K562 (cell line): ENCODE data around the gene IL33. TPM values are rescaled to one million over a fixed set of nuclear protein-coding genes. Genes with fewer than 3 reads are reported as not detected.

Source experiments
- ATAC-seq: fragments of 200-7000 bp; cut with Tn5 transposase; 3 replicates; pipeline ENCODE4 v1.9.1; 2020; ENCODE audit warnings: moderate library complexity
- BruUV-seq: library from RNA; stranded (reverse); fragments of 400-500 nt; replicated peaks from 2 replicates; lab custom pipeline; 2021; lab: Mats Ljungman, UMichigan
- CTCF ChIA-PET: fragments of 300-600 bp; formaldehyde crosslinking; extraction: SDS; loops from one replicate; lab custom pipeline; 2021; ENCODE audit warnings: low intra/inter-chr PET ratio; lab: Yijun Ruan, JAX
- POLR2A ChIA-PET: fragments of 300-600, 350-650 bp; sonication (Branson Sonifier 250); formaldehyde crosslinking; extraction: SDS; loops from one replicate; lab custom pipeline; 2021; ENCODE audit warnings: antibody characterized with exemption, inconsistent platforms; lab: Yijun Ruan, JAX
- DNase-seq, 4 experiments: peaks; one replicate each; pipeline versions ENCODE4 v3.0.0 to v3.0.0-alpha.2; 2011 to 2018; ENCODE audit warnings: low spot score in 3 of 4, mixed read lengths in 3 of 4; ENCODE audit errors: extremely low read depth in 1 of 4
- FAIRE-seq: peaks from 2 replicates; lab custom pipeline; 2011; peaks lifted over from hg19 to GRCh38; lab: Jason Lieb, UNC
- H2AFZ ChIP-seq: 2 replicates; pipeline ENCODE4 v1.6.0; 2011; ENCODE audit warnings: low read depth, low read length, control low read depth, inconsistent platforms
- H3K27ac ChIP-seq: fragments of 200-600 bp; 3 replicates; pipeline ENCODE4 v1.8.0; 2011; ENCODE audit warnings: low read depth, mild to moderate bottlenecking, control low read depth, inconsistent platforms, low read length, moderate library complexity, mixed read lengths; ENCODE audit errors: extremely low read depth
- H3K27me3 ChIP-seq, 2 experiments: fragments of 300-600 bp in 1 of 2; 2 replicates in 1 of 2; 3 replicates in 1 of 2; pipeline versions ENCODE4 v1.6.0 to v1.8.0; 2011; ENCODE audit warnings: inconsistent platforms in 2 of 2, low read length in 2 of 2, mild to moderate bottlenecking in 1 of 2, mixed read lengths in 1 of 2, moderate library complexity in 1 of 2; ENCODE audit not compliant: control insufficient read depth in 2 of 2, insufficient read depth in 2 of 2
- H3K36me3 ChIP-seq: fragments of 300-600 bp; 3 replicates; pipeline ENCODE4 v1.8.0; 2011; ENCODE audit warnings: mild to moderate bottlenecking, low read length, inconsistent platforms; ENCODE audit not compliant: control insufficient read depth, insufficient read depth
- H3K4me1 ChIP-seq, 2 experiments: fragments of 200-600 bp in 1 of 2; replicated peaks in 1 of 2; 2 replicates in 1 of 2; 3 replicates in 1 of 2; pipeline versions ENCODE4 v1.5.1 to v1.8.0; 2011; ENCODE audit warnings: inconsistent platforms in 2 of 2, low read length in 2 of 2, mild to moderate bottlenecking in 1 of 2, mixed read lengths in 1 of 2, moderate library complexity in 1 of 2; ENCODE audit not compliant: control insufficient read depth in 2 of 2, insufficient read depth in 2 of 2
- H3K4me2 ChIP-seq: 2 replicates; pipeline ENCODE4 v1.6.1; 2011; ENCODE audit warnings: low read length, control low read depth, inconsistent platforms, mixed read lengths; ENCODE audit not compliant: insufficient read depth
- H3K4me3 ChIP-seq: fragments of 200-600 bp; sonication (generic), shearing (Covaris generic); 2 replicates; pipeline ENCODE4 v1.5.1; 2016; ENCODE audit warnings: control low read depth, inconsistent platforms
- H3K79me2 ChIP-seq: fragments of 200-600 bp; 3 replicates; pipeline ENCODE4 v1.8.0; 2011; ENCODE audit warnings: low read length, inconsistent platforms; ENCODE audit not compliant: control insufficient read depth, insufficient read depth
- H3K9ac ChIP-seq, 2 experiments: 2 replicates each; pipeline versions ENCODE4 v1.6.0 to v1.6.1; 2011; ENCODE audit warnings: low read depth in 2 of 2, low read length in 2 of 2, control low read depth in 1 of 2, inconsistent platforms in 1 of 2, mild to moderate bottlenecking in 1 of 2, mixed read lengths in 1 of 2; ENCODE audit not compliant: insufficient read depth in 1 of 2
- H3K9me1 ChIP-seq: one replicate; pipeline ENCODE4 v1.6.0; 2011; ENCODE audit warnings: inconsistent platforms, mild to moderate bottlenecking, low read length, moderate library complexity; ENCODE audit not compliant: control insufficient read depth, insufficient read depth
- H3K9me3 ChIP-seq: replicated peaks from 2 replicates; pipeline ENCODE4 v1.5.1; 2011; ENCODE audit warnings: low read depth, low read length, inconsistent platforms; ENCODE audit not compliant: control insufficient read depth, insufficient read depth
- H4K20me1 ChIP-seq: replicated peaks from 2 replicates; pipeline ENCODE4 v1.6.1; 2011; ENCODE audit warnings: low read length, inconsistent platforms, mixed read lengths; ENCODE audit not compliant: control insufficient read depth, insufficient read depth
- THRAP3 ChIP-seq: fragments of 450-650 bp; IDR thresholded peaks from 2 replicates; pipeline ENCODE4 v1.6.1; 2016; ENCODE audit warnings: mild to moderate bottlenecking, inconsistent platforms, borderline replicate concordance
- WGBS: fragments of 100-300 bp; shearing (Covaris generic); methylation state at CpG from one replicate; pipeline ENCODE4 v1.1.6; 2016; ENCODE audit warnings: low coverage, mixed read lengths; ENCODE audit not compliant: insufficient coverage; ENCODE audit errors: missing lambda C conversion rate; 5-methylcytosine and 5-hydroxymethylcytosine counted together
- in situ Hi-C: fragments of 300-500 bp; cut with MboI; formaldehyde crosslinking; loops from 4 replicates; pipeline ENCODE4 v1.15.0; 2018; ENCODE audit warnings: inconsistent platforms, mixed read lengths
- intact Hi-C: fragments of 100-400 bp; cut with micrococcal nuclease; formaldehyde crosslinking; loops from 2 replicates; pipeline ENCODE4 v1.14.2; 2022
- polyA plus RNA-seq, 8 experiments: library from polyadenylated mRNA; depleted of rRNA in 4 of 8; stranded (reverse) in 5 of 8; unstranded in 3 of 8; fragments of >200 nt; fragmentation: Nextera tagmentation in 2 of 8; fragmentation: Illumina TruSeq in 1 of 8; extraction: Ambion mirVana in 2 of 8; extraction: Trizol in 1 of 8; gene quantifications; 2 replicates each; pipeline versions ENCODE4 v1.2.1 to v1.2.3, GENCODE V29; 2011 to 2014; ENCODE audit warnings: inconsistent platforms in 1 of 8, missing spikeins in 1 of 8
- total RNA-seq, 7 experiments: library from RNA; depleted of rRNA in 6 of 7; stranded (reverse); fragments of >200 nt in 6 of 7; fragmentation: Illumina TruSeq in 2 of 7; extraction: Trizol in 2 of 7; gene quantifications; 2 replicates each; pipeline versions ENCODE4 v1.2.1 to v1.2.3, GENCODE V29; 2011 to 2021; ENCODE audit warnings: low replicate concordance in 1 of 7
- TF ChIP-seq, protein P1 (sequence below): fragments of 250-450 bp; sonication (Bioruptor Pico); IDR thresholded peaks from 2 replicates; pipeline ENCODE4 v1.9.0; 2021; ENCODE audit warnings: mild to moderate bottlenecking, inconsistent platforms

The IL33 gene
- total and polyA plus RNA-seq, 9 of the 15 experiments (the other 6 are each of a cell fraction or from before 2014, with no cell fraction given): not detected

DNA sequence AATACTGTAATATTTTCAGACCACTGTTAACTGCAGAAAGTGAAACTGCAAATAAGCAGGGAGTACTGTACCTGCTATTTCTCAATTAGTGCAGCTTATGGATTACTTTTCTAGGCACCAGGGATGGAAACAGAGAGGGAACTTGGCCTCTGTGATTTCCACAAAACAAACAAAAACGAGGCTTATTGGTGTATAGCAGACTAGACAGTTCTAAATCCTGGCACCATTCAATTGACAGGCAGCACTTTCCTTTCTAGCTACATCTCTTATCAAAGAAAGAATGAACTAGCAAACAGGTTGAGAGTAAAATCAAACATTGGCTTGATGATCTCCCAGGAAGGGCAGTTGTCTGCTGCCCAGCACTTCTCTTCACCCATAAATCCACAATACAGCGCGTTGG is 16.0 kb upstream of the IL33 start (continued):
- no peak for TF ChIP-seq THRAP3

DNA sequence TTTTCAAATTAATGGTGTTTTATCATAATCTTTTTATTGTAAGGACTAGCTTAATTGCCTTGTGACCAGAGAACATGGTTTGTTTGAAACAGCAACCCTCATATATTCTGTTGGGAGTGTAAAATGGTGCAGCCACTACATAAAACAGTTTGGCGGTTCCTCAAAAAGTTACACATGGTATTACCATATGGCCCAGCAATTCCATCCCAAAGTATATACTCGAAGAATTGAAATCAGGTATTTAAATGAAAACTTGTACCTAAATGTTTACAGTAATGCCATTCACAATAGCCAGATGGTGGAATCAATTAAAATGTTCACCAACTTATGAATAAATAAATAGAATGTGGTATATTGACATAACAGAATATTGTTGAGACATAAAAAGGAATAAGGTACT is 14.8 kb upstream of the IL33 start:
- FAIRE-seq (no peak), ATAC-seq (no peak), DNase-seq (no peak)
- CTCF ChIA-PET: no interaction called here
- BruUV-seq: no TSS peak
- Histone ChIP-seq H4K20me1 (no peaks in the 10 kb centered on the region; the same call in 1 of the 2 replicates), H3K9ac (no peak overlapping the region), H3K79me2 (no peaks in the 10 kb centered on the region), H3K36me3 (no peaks in the 10 kb centered on the region), H3K27me3 (no peaks in the 10 kb centered on the region), H3K4me3 (no peak overlapping the region), H3K4me2 (no peak overlapping the region), H3K4me1 (no peaks in the 10 kb centered on the region), H3K9me3 (no peaks in the 10 kb centered on the region), H3K9me1 (no peaks in the 10 kb centered on the region), H2AFZ (no peak overlapping the region), H3K27ac (no peak overlapping the region)
- 0% methylated on average over 2 of the region's 2 CpGs for WGBS
- POLR2A ChIA-PET: interaction anchor here (0.7 kb wide), 1 partner anchor 18 kb away, joined by 4 read pairs; no protein-coding TSS in a partner anchor
- TF ChIP-seq, protein P1, sequence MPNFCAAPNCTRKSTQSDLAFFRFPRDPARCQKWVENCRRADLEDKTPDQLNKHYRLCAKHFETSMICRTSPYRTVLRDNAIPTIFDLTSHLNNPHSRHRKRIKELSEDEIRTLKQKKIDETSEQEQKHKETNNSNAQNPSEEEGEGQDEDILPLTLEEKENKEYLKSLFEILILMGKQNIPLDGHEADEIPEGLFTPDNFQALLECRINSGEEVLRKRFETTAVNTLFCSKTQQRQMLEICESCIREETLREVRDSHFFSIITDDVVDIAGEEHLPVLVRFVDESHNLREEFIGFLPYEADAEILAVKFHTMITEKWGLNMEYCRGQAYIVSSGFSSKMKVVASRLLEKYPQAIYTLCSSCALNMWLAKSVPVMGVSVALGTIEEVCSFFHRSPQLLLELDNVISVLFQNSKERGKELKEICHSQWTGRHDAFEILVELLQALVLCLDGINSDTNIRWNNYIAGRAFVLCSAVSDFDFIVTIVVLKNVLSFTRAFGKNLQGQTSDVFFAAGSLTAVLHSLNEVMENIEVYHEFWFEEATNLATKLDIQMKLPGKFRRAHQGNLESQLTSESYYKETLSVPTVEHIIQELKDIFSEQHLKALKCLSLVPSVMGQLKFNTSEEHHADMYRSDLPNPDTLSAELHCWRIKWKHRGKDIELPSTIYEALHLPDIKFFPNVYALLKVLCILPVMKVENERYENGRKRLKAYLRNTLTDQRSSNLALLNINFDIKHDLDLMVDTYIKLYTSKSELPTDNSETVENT (CRISPR knock-in tag): no peak
- intact Hi-C loops (no loop called here), in situ Hi-C loops (no loop called here)
